Astrocyte of the cerebellum (primary cell): ENCODE data around the gene CD300LD.

Source experiments
- DNase-seq: peaks from one replicate; pipeline ENCODE4 v3.0.0-alpha.2; 2011; ENCODE audit warnings: low read depth
- H3K4me3 ChIP-seq: 2 replicates; pipeline ENCODE4 v1.5.1; 2011; ENCODE audit warnings: mild to moderate bottlenecking, low read depth, low read length, moderate library complexity
- in situ Hi-C: cut with HindIII; loops from 2 replicates; pipeline ENCODE4 v1.10.0; 2017; ENCODE audit warnings: low sequenced_read_pairs
- TF ChIP-seq, protein P1 (sequence below): IDR thresholded peaks from 2 replicates; pipeline ENCODE4 v1.5.1; 2012; ENCODE audit warnings: low read length, low read depth, moderate library complexity, mild to moderate bottlenecking; ENCODE audit errors: missing control alignments

Gene CD300LD

DNA sequence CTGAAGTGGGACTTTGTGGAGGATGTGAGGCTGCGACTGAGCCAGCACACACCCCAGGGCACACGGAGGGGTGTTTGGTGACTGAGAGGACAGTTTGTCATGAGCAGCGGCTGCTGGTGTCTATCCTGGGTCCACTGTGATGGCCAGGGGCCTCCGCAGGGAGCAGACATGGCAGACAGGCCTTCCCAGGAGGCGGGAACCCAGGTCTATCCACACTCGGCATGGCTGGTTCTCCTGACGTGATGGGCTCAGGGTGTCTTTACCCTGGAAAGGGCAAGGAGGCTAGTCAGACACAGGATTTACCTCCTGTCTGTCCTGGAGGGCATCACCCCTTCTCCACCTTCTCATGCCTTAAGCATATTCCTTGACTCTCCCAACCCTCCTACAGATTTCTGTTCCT, 45.5 kb downstream of the CD300LD start:
- TF ChIP-seq, protein P1, sequence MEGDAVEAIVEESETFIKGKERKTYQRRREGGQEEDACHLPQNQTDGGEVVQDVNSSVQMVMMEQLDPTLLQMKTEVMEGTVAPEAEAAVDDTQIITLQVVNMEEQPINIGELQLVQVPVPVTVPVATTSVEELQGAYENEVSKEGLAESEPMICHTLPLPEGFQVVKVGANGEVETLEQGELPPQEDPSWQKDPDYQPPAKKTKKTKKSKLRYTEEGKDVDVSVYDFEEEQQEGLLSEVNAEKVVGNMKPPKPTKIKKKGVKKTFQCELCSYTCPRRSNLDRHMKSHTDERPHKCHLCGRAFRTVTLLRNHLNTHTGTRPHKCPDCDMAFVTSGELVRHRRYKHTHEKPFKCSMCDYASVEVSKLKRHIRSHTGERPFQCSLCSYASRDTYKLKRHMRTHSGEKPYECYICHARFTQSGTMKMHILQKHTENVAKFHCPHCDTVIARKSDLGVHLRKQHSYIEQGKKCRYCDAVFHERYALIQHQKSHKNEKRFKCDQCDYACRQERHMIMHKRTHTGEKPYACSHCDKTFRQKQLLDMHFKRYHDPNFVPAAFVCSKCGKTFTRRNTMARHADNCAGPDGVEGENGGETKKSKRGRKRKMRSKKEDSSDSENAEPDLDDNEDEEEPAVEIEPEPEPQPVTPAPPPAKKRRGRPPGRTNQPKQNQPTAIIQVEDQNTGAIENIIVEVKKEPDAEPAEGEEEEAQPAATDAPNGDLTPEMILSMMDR = no peak
- no peak for DNase-seq
- in situ Hi-C loops = no loop called here
- no peak overlapping the region for H3K4me3 ChIP-seq

DNA sequence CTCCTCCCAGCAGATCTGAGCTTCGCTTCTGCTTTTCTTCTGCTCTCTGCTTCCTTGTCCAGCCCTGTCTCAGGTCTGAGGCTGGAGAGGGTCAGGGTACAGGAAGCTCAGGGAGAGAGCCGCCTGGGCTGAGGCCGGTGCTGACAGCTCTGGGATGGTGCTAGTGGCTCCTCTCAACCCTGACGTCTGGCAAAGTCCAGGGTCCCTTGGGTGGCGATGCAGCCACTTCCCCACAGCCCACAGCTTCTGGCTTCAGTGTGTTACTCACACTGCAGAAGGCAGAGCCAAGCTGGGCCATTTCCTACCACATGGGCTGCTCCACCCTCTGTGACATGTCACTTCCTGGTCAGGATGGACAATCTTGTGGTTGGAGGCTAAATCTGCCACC, 46.2 kb downstream of the CD300LD start, which contains the start of gene CD300C:
Gene CD300C, minus strand, starts transcription at position 273 of the 388 bp plus-strand sequence. CDS start 333 bp downstream, outside the sequence.
- TF ChIP-seq, protein P1 = no peak
- in situ Hi-C loops = no loop called here
- H3K4me3 ChIP-seq = no peak within 1 kb of the TSS
- no peak for DNase-seq

DNA sequence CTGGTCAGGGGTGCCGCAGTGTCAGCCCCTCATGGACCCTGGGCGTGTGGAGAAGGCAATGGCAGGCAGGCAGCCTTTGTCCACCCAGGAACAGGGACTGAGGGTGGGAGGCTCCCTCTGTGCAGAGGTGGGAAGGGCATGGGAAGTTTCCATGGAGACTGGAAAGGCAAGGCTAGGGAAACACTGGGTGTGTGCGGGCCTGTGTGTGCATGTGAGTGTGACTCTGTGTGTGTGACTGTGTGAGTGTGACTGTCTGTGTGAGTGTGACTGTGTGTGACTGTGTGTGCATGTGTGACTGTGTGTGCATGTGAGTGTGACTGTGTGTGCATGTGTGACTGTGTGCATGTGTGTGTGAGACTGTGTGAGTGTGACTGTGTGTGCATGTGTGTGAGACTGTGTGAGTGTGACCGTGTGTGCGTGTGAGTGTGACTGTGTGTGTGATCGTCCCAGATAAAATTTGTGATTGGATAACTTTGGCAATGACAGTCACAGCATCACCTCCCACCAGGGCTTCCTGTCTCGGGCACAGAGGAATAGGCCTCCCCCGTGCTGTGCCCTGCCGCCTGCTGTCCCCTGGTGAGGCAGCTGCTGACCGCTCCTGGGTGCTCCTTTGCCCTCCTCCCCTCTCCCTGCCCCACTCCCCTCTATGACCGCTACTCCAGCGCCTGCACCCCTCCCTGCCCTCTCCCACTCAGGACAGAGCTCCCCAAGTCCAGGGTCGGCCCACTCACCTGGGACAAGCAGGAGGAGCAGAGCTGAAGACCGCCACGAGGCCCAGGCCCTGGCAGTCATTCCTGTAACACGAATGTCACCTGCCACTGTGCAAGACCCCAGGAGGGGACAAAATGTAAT, 46.9 kb downstream of the CD300LD start:
- H3K4me3 ChIP-seq = no peak overlapping the region
- no peak for DNase-seq
- TF ChIP-seq, protein P1 = no peak
- in situ Hi-C loops = no loop called here

DNA sequence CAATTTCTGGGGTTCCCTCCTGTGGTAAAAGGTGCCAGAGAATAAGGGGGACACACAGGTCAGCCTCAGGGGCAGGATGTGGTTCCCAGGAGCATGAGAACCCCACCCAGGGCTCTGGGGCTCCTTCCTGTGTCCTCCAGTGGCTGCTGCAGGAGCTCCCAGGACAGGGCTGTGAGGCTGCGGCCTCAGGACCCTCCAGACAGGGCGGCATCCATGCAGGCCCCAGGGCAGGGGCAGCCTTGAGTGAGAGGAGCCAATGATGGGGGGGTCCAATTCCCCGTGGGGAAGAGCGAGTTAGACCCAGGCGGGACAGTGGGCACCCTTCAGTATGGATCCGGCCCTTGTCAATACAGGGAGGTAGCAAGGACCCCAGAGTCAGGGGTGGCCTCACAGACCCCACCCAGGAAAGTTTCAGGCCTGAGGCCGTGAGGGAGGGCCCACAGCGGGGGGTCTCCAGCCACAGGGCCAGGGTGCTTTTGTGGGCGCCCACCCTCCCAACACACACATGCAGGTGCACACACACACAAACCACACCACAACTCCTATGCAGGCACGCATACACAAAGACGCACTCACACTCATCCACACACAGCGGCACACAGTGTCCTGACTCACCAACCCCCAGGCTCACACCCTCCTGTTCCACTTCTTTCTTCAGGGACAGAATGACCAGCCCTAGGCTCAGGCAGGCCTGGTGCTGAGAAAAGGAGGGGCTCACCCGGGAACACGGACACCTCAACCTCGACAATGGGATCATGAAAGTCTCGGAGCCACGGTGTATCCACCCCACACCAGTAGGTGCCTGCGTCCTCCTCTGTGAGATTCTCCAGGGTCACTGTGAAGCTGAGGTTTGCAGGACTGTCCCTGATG, 48.0 kb downstream of the CD300LD start:
- TF ChIP-seq, protein P1 = no peak
- no peak for DNase-seq
- H3K4me3 ChIP-seq = no peak overlapping the region
- in situ Hi-C loops = no loop called here

DNA sequence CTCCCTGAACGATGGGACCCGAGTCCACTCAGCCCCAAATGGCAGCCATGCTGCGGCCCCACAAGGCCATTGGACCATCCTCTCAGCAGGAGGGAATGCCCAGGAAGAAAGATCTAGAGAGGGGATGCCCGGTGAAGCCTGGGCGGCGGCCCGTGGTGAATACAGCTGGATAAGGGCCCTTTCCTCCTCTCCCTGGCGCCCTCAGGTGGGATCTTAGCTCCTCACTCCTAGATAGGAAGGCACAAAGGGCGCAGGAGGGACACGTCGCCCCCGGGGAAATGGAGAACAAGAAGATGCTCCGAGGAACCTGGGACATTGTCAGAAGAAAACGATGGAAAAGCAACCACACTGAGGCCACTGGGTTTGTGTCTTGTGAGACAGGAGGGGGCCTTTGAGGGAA, 48.7 kb downstream of the CD300LD start:
- no peak for DNase-seq
- in situ Hi-C loops = no loop called here
- TF ChIP-seq, protein P1 = no peak
- no peak overlapping the region for H3K4me3 ChIP-seq

DNA sequence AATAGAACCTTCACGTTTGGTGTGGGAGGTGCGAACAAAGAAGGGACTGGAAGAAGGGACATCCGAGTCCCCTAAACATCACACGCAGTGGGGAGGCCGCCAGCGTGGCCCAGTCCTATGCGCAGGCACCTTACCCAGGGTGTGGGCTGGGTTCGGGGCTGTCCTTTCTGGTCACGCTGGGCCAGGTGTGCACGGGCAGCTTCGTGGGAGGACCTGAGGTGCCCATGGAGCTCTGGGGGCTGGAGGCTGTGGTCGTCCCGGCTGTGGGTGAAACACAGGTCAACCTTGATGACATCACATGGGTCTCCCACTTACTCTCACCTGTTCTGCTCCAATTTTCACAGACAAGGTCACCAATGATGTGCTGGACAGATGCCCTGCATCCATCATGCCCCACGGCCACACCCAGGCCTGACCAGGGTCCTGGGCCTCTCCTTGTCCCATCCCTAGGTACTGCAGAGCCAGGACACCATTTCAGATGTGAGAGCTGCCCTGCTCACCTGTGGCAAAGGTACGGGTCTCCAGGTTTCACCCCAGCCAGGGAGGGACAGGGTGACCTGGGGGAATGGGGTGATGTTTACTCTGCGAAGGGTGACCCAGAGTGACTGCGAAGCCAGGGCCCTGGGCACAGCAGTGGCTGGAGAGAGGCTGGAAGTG, 49.2 kb downstream of the CD300LD start:
- in situ Hi-C loops = no loop called here
- H3K4me3 ChIP-seq = no peak overlapping the region
- TF ChIP-seq, protein P1 = no peak
- DNase-seq = no peak
